Medulla oblongata (tissue), 1 donor: ENCODE measurements around the gene CA6.
"Not testable (repeated sequence)": the region's sequence is repeated elsewhere in the genome, so short reads cannot be mapped to it uniquely, and the experiment has no call there.

ENCODE experiments used
- DNase-seq: peaks from one replicate; pipeline ENCODE4 v3.0.0-alpha.2; 2015; ENCODE audit errors: extremely low spot score

CA6 gene

DNA sequence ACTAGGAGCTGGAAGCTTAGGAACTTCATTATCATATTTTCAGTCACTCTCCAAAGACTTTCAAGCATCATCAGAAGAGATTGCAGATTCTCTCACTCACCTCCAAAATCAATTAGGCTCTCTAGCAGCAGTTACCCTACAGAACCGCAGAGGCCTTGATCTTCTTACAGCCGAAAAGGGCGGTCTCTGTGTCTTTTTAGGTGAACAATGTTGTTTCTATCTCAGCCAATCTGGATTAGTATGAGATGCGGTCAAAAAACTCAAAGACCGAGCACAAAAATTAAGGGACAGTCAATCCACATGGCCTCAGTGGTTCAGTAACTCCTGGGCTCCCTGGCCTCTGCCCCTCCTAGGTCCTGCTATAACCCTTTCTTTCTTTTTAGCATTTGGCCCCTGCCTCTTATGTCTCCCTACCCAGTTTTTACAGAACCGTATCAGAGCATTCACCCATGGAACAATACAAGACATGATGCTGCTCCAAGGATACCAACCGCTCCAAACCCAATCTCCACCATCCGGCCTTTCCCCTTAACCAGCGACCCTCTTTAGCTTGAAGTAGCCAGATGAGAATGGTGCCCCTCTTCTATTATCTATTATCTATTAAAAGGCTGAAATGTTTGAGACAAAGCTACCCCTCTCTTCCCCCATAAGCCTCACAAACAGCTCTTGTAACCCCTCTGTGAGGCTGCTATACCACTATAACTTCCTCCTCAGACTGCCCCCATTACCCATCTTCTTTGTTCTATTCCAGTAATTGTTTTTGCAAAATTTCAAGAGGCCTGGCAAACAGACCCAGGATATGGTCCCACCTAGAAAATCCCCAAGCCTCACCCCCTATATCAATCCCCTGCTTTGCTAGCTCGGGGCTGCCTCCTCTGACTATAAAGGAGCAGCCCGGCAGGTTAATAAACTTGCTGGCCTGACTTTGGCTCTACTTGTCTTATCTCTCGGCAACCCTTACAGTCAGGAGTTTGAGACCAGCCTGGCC is 18.7 kb upstream of the CA6 start:
- no peak for DNase-seq

DNA sequence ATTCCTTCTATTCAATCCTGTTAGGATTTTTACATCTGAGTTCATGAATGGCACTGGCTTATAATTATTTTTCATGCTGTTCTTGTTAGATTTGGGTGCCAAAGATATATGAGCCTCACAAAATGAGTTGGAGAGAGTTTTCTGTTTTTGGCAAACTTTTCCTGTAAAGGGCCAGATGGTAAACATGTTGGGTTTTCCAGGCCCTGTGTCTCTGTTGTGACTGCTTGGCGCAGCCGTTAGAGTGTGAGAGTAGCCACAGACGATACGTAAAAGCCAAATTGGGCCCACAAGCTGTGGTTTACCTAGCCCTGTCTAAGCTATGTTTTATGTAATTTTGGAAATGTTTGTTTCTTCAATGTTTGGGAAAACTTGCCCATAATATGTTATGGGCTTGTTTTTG is 15.6 kb upstream of the CA6 start:
- DNase-seq = no peak

GRCh38 chr1:8937051-8937450 is 8.6 kb upstream of the CA6 start:
- not testable (repeated sequence) for DNase-seq

DNA sequence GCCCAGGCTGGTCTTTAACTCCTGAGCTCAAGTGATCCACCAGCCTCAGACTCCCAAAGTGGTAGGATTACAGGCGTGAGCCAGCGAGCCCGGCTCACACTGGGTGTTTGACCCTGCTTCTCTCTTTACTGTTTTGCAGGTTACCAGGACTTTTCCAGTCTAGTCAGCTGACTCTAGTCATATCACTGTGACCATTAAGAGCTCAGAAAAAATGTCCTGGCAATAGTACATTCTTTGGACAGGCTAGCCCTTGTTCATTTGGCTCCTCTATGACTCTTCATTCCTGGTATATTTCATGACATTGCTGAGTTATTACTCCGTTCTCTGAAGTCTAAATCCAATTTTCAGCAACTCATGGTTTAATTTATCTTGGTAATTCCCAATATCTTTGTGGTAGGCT is 8.0 kb upstream of the CA6 start:
- no peak for DNase-seq

GRCh38 chr1:8938232-8938999 is 7.3 kb upstream of the CA6 start:
- DNase-seq = no peak

DNA sequence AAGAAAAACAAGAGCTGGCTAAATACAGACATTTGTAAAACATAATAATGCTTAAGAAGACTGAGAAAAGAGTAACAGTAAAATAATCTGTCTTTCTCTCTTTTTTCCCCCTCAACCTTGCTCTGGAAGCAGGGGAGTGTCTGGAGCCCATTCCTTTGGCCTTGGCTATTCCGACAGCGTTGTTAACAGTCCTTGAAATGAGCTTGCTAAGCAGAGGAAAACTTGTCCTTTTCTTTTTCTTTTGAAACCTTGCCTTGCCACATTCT is 6.7 kb upstream of the CA6 start:
- no peak for DNase-seq

- no peak for DNase-seq
Observed at GRCh38 chr1:8939362-8939995, 6.2 kb upstream of the CA6 start.

DNA sequence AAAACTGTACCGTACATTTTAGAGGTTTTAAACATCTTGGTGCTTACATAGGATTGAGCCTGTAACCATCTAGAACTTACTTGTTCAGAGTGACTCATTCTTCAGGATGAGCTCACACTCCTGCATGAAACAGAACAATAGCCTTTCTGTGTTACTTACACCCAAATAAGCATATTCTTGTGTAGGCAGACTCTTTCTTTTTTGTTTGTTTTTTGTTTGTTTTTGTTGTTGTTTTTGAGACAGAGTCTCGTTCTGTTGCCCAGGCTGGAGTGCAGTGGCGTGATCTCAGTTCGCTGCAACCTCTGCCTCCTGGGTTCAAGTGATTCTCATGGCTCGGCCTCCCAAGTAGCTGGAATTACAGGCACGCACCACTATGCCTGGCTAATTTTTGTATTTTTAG is 3.8 kb upstream of the CA6 start:
- peak; percentile 84 for DNase-seq

DNA sequence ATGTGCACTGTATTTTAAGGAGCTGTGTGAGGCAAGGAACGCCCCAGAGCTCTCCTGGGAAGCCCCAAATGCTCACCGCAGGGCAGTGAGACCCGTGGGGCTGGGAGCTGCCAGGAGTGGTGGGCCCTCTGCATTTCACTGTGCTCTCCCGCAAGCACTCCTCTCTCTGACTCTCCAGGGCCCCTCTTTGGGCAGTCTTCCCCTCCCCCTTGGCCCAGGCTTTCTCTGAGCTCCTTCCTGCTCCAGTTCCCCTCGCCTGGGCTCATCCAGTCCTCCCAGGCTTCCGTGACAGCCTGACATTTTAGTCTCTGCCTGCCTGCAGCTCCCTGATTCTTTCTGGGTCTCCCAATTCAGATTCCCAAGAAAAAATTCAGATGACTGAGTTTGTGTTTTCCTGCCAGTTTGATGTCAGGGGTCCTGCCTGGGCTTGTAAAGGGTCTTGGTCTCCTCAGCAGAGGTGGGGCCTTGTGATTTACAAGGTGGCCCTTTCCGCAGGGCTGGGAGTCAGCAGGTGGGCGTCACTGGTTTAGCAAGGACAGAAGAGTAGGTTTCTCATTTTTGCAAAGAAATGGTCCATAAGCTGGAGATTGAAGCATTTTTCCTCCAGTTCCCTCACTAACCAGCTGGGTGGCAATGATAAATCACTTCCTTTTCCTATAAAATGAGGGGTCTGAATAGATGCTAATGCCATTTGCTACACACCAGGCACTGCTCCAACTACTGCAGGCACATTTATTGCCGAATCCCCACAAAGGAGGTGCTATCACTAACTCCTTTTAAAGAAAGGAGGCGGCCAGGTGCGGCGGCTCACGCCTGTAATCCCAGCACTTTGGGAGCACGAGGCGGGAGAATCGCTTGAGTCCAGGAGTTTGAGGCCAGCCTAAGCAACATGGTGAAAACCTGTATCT is 1.9 kb upstream of the CA6 start:
- DNase-seq = peak; percentile 48

DNA sequence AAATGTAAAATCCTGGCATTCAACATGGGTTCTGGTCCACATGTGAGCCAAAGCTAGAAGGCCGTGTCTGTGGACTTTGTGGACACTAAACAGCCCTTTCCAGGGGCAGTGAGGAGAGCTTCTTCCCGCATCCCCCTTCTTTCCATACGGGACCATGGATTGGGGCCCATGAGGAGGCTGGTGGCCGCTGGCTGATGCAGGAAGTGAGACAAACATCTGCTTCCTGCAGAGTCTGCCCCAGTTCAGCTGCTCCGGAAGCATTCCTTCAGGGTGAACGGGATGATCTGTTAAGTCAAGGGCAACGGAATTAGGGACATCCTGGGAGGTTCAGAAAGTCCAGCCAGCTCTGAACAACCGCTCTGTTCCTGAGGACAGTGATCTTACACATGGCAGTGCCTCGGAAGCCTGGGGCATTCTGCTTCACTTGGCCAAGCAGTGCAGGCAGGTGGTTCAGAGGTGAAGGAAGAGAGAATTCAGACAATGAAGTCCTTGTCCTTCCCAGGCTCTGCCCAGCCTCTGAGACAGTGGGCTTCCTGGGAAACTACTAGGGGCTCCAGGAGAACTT is 1.5 kb downstream of the CA6 start:
- DNase-seq = peak; percentile 74

DNA sequence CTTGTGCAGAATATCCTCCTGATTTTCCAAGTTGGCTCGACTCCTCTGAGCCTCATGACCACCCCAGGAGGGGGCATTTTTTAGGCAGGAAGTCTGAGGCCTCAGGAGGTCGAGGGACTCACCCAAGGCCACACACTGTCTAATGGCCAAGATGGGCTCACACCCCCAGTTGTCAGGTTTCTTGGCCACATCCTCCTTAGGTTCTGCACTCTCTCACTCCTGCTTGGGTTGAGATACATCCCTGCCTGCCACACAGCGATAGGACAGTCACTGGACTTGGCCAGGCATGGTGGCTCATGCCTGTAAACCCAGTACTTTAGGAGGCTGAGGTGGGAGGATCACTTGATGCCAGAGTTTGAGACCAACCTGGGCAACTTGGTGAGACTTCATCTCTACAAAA is 4.6 kb downstream of the CA6 start:
- DNase-seq = no peak

GRCh38 chr1:8951231-8951630 is 5.6 kb downstream of the CA6 start:
- DNase-seq = peak; percentile 69

DNA sequence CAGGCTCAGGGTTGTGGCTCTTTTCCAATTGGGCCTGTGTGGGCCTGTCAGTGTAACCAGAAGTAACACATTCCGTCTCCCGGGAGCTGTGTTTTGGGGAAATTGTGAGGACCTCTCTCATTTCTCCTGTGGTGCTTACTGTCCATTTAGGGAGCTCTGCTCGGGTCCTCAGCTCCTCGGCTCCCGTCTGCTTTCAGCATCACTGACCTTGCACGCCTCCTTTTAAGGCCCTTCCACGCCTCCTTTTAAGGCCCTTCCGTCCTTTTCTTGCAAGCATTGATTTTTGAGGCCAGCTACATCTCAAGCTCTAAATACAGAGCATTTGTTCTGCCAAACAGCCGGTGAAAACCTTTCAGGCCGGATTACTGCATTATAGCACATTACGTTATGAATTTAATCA is 9.7 kb downstream of the CA6 start:
- peak; percentile 52 for DNase-seq

GRCh38 chr1:8956461-8957349 is 11.0 kb downstream of the CA6 start:
- no peak for DNase-seq

DNA sequence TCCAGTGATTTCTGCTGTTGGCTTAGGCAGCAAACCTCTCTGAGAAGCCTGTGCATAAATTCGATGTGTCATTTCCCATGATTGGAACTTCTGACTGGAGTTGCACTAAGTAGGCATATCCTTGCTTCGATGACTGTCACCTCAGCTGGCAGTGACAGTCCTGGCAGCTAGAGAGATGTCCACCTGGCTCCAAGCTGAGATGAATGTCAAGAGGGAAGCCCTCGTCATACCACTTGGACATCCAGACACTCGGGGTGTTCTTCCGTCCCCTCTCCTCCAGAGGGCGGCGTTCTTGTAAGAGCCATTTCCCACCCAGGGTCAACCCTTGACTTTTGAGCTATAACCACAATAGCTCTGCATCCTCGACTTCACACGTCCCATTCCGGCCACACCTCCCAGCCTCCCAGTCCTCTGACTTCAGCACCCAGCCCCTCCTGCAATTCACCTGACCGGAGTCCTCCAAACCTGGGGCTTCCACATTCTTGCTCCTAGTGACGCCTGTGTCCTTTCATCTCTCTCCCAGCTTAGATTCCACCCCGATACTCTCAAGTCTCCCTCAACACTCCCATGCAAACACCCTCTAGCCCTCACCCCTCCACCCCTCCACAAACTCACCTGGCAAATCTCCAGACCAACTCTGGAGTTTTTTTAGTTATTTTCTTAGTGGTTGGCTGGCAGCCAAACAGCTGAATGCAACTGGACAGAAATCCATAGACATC is 17.3 kb downstream of the CA6 start:
- DNase-seq = no peak

GRCh38 chr1:8963963-8964362 is 18.3 kb downstream of the CA6 start:
- no peak for DNase-seq

GRCh38 chr1:8965121-8965820 is 19.6 kb downstream of the CA6 start:
- no peak for DNase-seq

GRCh38 chr1:8966606-8967005 is 20.9 kb downstream of the CA6 start:
- no peak for DNase-seq

DNA sequence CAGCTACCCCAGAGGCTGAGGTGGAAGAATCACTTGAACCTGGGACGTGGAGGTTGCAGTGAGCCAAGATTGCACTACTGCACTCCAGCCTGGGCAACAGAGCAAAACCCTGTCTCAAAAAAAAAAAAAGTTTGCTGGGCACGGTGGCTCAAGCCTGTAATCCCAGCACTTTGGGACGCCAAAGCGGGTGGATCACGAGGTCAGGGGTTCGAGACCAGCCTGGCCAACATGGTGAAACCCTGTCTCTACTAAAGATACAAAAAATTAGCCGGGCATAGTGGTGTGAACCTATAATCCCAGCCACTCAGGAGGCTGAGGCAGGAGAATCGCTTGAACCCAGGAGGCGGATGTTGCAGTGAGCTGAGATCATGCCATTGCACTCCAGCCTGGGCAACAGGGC is 23.2 kb downstream of the CA6 start:
- DNase-seq = not testable (repeated sequence)
